ENCODE measurements around the gene CHRDL2.

DNA sequence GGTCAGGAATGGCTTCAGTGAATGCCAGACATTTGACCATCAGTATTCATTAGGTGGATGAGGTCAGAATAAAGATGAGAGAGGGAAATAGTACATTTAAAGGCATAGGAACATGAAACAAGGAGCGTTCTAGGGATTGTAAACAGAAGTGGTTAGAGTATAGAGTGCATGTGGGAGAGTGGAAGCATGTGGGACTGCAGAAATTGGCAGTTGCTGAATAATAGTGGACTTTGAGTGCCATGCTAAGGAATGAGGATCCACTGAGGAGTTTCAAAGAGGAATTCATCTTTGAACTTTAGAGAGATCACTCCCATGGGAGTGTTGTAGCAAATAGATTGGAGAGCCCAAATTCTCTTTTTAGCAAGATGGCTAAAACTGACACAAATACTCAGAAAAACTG, 25.3 kb upstream of the CHRDL2 start:
- TF ChIP-seq, protein P1, sequence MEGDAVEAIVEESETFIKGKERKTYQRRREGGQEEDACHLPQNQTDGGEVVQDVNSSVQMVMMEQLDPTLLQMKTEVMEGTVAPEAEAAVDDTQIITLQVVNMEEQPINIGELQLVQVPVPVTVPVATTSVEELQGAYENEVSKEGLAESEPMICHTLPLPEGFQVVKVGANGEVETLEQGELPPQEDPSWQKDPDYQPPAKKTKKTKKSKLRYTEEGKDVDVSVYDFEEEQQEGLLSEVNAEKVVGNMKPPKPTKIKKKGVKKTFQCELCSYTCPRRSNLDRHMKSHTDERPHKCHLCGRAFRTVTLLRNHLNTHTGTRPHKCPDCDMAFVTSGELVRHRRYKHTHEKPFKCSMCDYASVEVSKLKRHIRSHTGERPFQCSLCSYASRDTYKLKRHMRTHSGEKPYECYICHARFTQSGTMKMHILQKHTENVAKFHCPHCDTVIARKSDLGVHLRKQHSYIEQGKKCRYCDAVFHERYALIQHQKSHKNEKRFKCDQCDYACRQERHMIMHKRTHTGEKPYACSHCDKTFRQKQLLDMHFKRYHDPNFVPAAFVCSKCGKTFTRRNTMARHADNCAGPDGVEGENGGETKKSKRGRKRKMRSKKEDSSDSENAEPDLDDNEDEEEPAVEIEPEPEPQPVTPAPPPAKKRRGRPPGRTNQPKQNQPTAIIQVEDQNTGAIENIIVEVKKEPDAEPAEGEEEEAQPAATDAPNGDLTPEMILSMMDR (IDR thresholded peaks at IDR 0.05): no peak
- TF ChIP-seq POLR2A (IDR thresholded peaks at IDR 0.05): no peak
